ENCODE measurements around the gene ITIH3. TPM values are rescaled to one million over a fixed set of nuclear protein-coding genes. Genes with fewer than 3 reads are reported as not detected.

The ITIH3 gene
- total RNA-seq, result 1 to 10 TPM in 1 of 9 donors, under 1 TPM in 8; 0.13 to 1.6 (median 0.65) TPM
- polyA plus RNA-seq, result under 1 TPM; 0.19 to 0.76 TPM
- long read RNA-seq, donor 1, partial matches to known transcripts, result 1 of 1 reads
- long read RNA-seq, donor 1, other reads (novel, unspliced or antisense), result 0 of 1 reads
- long read RNA-seq, donor 2, partial matches to known transcripts, result 1 of 1 reads
- long read RNA-seq, donor 2, other reads (novel, unspliced or antisense), result 0 of 1 reads
- long read RNA-seq, donor 3, result 0 reads

DNA sequence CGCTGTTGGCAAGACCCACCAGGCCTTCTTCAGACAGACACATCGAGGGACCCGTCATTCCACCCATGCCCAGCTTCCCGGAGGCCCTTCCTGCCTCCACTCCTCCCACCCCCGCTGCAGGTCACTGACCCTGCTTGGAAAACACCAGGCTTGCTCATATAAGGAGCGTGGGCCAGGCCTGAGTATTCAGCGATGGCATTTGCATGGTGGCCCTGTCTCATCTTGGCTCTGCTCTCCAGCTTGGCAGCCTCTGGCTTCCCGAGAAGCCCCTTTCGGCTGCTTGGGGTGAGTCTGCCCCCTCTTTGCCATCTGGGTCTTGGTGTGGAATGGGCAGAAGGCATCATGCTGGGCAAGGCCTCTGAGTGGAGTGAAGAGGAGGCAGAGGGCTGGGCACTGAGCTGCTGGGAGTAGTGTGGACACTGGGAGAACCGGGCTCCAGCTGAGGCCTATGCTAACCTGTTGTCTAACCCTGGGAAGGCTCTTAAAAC, at the start of gene ITIH3:
TSS of gene ITIH3 (plus strand) at position 185 of the 488 bp plus-strand sequence. CDS start at position 193, 8 bp downstream.
- 69 to 84% (median 75%) methylated on average over 6 to 10 of the region's 10 CpGs for WGBS, 4 donors
- DNase-seq (no peak), ATAC-seq (no peak)
- H3K27me3 ChIP-seq, result no peaks in the 10 kb centered on the region
- no peak within 1 kb of the TSS for H3K27ac ChIP-seq
- TF ChIP-seq CTCF (IDR thresholded peaks at IDR 0.05), result no peak
- no peak for TF ChIP-seq POLR2A (IDR thresholded peaks at IDR 0.05)
- H3K36me3 ChIP-seq, result no peaks in the 10 kb centered on the region
- intact Hi-C loops (cut with DNase I), result no loop called here
- H3K4me1 ChIP-seq, result no peaks in the 10 kb centered on the region
- no peak within 1 kb of the TSS for H3K4me3 ChIP-seq
- no peaks in the 10 kb centered on the region for H3K9me3 ChIP-seq

- intact Hi-C loops (cut with DNase I), result no loop called here
- no peak for DNase-seq
- Histone ChIP-seq H3K4me1 (peaks cover 0 to 4% (median 0%) of the 10 kb centered on the region in 12 donors), H3K36me3 (peaks cover 3 to 98% (median 79%) of the 10 kb centered on the region in 9 donors), H3K27me3 (no peaks in the 10 kb centered on the region), H3K9me3 (no peaks in the 10 kb centered on the region), H3K27ac (no peak overlapping the region), H3K4me3 (no peak overlapping the region)
- TF ChIP-seq CTCF (IDR thresholded peaks at IDR 0.05) (no peak), POLR2A (IDR thresholded peaks at IDR 0.05) (no peak)
- no peak for ATAC-seq
- 92 to 100% (median 97%) methylated on average over 3 of the region's 3 CpGs for WGBS, 4 donors
These were observed 42.4 kb upstream of the ITIH3 start for GRCh38 chr3:52752045-52752660.

DNA sequence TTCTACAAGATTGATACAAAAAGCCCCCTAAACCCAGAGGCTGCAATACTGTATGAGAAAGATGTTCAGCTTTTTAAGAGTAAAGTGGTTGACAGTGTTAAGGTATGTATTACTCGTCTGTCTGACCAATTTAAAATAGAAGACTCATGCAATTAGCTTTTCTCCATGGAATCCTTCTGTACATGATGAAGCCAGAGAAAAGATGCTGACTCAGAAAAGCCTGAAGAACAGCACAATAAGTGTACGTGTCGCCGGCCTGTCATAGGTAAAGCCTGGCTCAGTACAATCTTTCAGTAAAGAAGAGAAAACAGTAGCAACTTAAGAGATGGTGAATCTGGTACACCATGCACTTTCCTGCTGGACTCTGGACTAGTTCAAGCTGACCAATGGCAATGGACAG, 40.2 kb upstream of the ITIH3 start:
- H3K27me3 ChIP-seq, result no peaks in the 10 kb centered on the region
- ATAC-seq (no peak), DNase-seq (no peak)
- no peak overlapping the region for H3K27ac ChIP-seq
- intact Hi-C loops (cut with DNase I), result no loop called here
- no peaks in the 10 kb centered on the region for H3K9me3 ChIP-seq
- peaks cover 0 to 4% (median 0%) of the 10 kb centered on the region in 12 donors for H3K4me1 ChIP-seq
- peaks cover 3 to 98% (median 80%) of the 10 kb centered on the region in 9 donors for H3K36me3 ChIP-seq
- WGBS, 4 donors, result 91 to 96% (median 94%) methylated on average over 4 of the region's 4 CpGs
- no peak for TF ChIP-seq POLR2A (IDR thresholded peaks at IDR 0.05)
- TF ChIP-seq CTCF (IDR thresholded peaks at IDR 0.05), result no peak
- no peak overlapping the region for H3K4me3 ChIP-seq

- ATAC-seq, result no peak
- no peaks in the 10 kb centered on the region for H3K9me3 ChIP-seq
- TF ChIP-seq CTCF (IDR thresholded peaks at IDR 0.05) (no peak), POLR2A (IDR thresholded peaks at IDR 0.05) (no peak)
- peaks cover 3 to 98% (median 80%) of the 10 kb centered on the region in 9 donors for H3K36me3 ChIP-seq
- H3K27me3 ChIP-seq, result no peaks in the 10 kb centered on the region
- no peak overlapping the region for H3K4me3 ChIP-seq
- intact Hi-C loops (cut with DNase I), result loop anchor here in 1 of 10 donors (5.0 kb wide), 1 partner anchor 354 kb away; no protein-coding TSS in a partner anchor
- 94 to 98% (median 96%) methylated on average over 1 of the region's 1 CpG for WGBS, 4 donors
- DNase-seq, result no peak
- H3K4me1 ChIP-seq, result peaks cover 0 to 4% (median 0%) of the 10 kb centered on the region in 12 donors
- H3K27ac ChIP-seq, result no peak overlapping the region
These were observed 38.5 kb upstream of the ITIH3 start for GRCh38 chr3:52756141-52756540.
